ENCODE results near the gene SLC9A7. TPM values are rescaled to one million over a fixed set of nuclear protein-coding genes. Genes with fewer than 3 reads are reported as not detected.

The SLC9A7 gene
- total RNA-seq, 1 experiment from 2014 or later: 74.3 TPM

DNA sequence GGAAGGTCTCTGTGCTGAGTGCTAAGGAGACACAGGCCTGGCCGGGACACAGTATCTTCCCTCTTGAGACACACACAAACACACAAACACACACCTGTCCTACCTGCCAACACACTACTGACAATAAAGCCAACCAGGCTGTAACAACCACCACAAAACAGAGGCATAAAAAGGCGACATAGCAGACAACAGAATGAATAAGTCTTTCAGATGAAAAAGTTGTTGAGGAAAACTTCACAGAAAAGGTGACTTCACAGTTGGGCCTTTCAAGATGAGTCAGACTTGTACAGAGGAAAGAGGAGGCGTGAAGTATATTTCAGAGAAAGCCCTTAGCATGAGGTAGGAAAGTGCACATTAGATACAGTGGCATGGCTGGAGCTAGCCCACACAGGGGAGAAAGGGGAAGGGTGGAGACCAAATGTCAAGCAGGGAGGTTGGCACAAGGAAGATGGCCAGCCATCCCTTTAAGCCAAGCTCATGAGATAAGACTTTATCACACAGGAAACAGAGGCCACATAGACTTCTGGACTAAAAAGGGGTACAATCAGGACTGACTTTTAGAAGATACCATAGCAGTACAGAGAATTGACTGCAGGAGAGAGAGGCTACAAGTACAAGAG is 54.0 kb downstream of the SLC9A7 start:
- H3K4me3 ChIP-seq (ENCODE audit: low read length): no peak overlapping the region
- no peak overlapping the region for H3K4me2 ChIP-seq (ENCODE audit: low read length)
- H3K9me3 ChIP-seq (ENCODE audit: low read length): no peaks in the 10 kb centered on the region
- no peaks in the 10 kb centered on the region for H3F3A ChIP-seq (ENCODE audit: low read length, unreplicated experiment)
- H3K27me3 ChIP-seq (ENCODE audit: low read length): no peaks in the 10 kb centered on the region
- POLR2A ChIA-PET (ENCODE audit: unreplicated experiment): no interaction called here
- ATAC-seq (peak; percentile 31; the same call in 1 of the 2 replicates), DNase-seq (no peak)
- CTCF ChIA-PET: no interaction called here
- H3K79me2 ChIP-seq (ENCODE audit: low read length): peaks cover 93% of the 10 kb centered on the region
- intact Hi-C loops (cut with micrococcal nuclease): no loop called here
- H2AFZ ChIP-seq (ENCODE audit: low read length): no peak overlapping the region
- H3K27ac ChIP-seq (ENCODE audit: low read length): no peak overlapping the region
- no peaks in the 10 kb centered on the region; the same call in 1 of the 2 replicates for H3K36me3 ChIP-seq (ENCODE audit: low read depth, low read length)
- no TSS peak for BruUV-seq (replicated peaks)
- peaks cover 24% of the 10 kb centered on the region for H3K4me1 ChIP-seq (ENCODE audit: insufficient read depth, low read length)
- no peaks in the 10 kb centered on the region for H3K9me2 ChIP-seq (replicated peaks; ENCODE audit: low read length)
- H3K9ac ChIP-seq (ENCODE audit: low read length): no peak overlapping the region
- TF ChIP-seq CTCF (conservative IDR thresholded peaks at IDR 0.05; ENCODE audit: low read depth, low read length): no peak
- no peak for TF ChIP-seq EZH2 (IDR thresholded peaks at IDR 0.05; ENCODE audit: low read length, unreplicated experiment)
- no peak for TF ChIP-seq EZH2phosphoT487 (IDR thresholded peaks at IDR 0.05; ENCODE audit: borderline replicate concordance, low read length)
- peaks cover 15% of the 10 kb centered on the region for H4K20me1 ChIP-seq (ENCODE audit: low read length)

DNA sequence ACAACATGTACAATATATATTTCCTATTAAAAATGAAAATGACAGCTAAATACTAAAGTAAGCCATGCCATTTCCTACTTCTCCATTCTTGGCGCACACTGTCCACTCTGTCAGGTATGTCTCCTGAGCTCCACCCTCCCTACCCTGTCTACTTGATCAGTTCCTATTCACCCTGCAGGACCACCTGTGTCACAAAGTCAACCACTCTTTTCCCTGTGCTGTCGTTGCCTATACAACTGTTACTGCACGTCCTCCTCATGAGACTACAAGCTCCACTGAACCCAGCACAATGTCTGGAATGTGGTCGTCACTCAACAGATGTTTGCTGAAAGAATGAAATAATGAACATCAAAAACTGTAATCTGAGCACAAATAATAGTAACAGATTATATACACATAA is 54.9 kb downstream of the SLC9A7 start:
- ChIA-PET POLR2A (ENCODE audit: unreplicated experiment) (no interaction called here), CTCF (no interaction called here)
- Histone ChIP-seq H3K27me3 (ENCODE audit: low read length) (no peaks in the 10 kb centered on the region), H3K4me2 (ENCODE audit: low read length) (no peak overlapping the region), H3K9ac (ENCODE audit: low read length) (no peak overlapping the region), H3K4me1 (ENCODE audit: insufficient read depth, low read length) (peaks cover 20% of the 10 kb centered on the region), H3K9me2 (replicated peaks; ENCODE audit: low read length) (no peaks in the 10 kb centered on the region), H3K79me2 (ENCODE audit: low read length) (peaks cover 93% of the 10 kb centered on the region), H3K4me3 (ENCODE audit: low read length) (no peak overlapping the region), H3F3A (ENCODE audit: low read length, unreplicated experiment) (no peaks in the 10 kb centered on the region), H3K27ac (ENCODE audit: low read length) (no peak overlapping the region), H3K36me3 (ENCODE audit: low read depth, low read length) (no peaks in the 10 kb centered on the region; the same call in 1 of the 2 replicates), H4K20me1 (ENCODE audit: low read length) (peaks cover 15% of the 10 kb centered on the region), H3K9me3 (ENCODE audit: low read length) (no peaks in the 10 kb centered on the region), H2AFZ (ENCODE audit: low read length) (no peak overlapping the region)
- TF ChIP-seq EZH2 (IDR thresholded peaks at IDR 0.05; ENCODE audit: low read length, unreplicated experiment) (no peak), CTCF (conservative IDR thresholded peaks at IDR 0.05; ENCODE audit: low read depth, low read length) (no peak), EZH2phosphoT487 (IDR thresholded peaks at IDR 0.05; ENCODE audit: borderline replicate concordance, low read length) (no peak)
- ATAC-seq (no peak), DNase-seq (no peak)
- intact Hi-C loops (cut with micrococcal nuclease): no loop called here
- no TSS peak for BruUV-seq (replicated peaks)

DNA sequence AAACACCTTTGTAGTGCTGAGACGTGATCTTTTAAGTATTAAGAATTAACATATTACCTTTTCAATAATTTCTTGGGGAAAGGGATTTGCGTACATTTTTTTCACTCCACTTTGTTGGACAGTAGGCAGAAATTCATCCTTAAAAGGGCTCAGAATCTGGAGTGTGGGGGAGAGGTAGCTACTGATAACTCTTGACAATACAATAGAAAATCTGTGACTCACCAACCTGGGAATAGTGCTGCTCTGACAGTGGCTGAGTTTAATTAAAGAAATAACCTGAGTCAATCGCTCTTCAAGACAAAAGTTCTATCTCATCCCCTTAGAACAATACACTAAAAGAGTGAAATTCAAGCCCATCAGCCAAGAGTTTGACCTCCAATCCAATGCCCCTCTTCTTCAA is 60.2 kb downstream of the SLC9A7 start:
- ATAC-seq: no peak
- Histone ChIP-seq H3K9me3 (ENCODE audit: low read length) (no peaks in the 10 kb centered on the region), H3K9ac (ENCODE audit: low read length) (no peak overlapping the region), H3K27ac (ENCODE audit: low read length) (no peak overlapping the region), H2AFZ (ENCODE audit: low read length) (no peak overlapping the region), H3K9me2 (replicated peaks; ENCODE audit: low read length) (no peaks in the 10 kb centered on the region), H3K4me2 (ENCODE audit: low read length) (no peak overlapping the region), H3K4me1 (ENCODE audit: insufficient read depth, low read length) (no peaks in the 10 kb centered on the region), H3K79me2 (ENCODE audit: low read length) (peaks cover 68% of the 10 kb centered on the region), H3K4me3 (ENCODE audit: low read length) (no peak overlapping the region), H3K27me3 (ENCODE audit: low read length) (no peaks in the 10 kb centered on the region), H3F3A (ENCODE audit: low read length, unreplicated experiment) (no peaks in the 10 kb centered on the region), H3K36me3 (ENCODE audit: low read depth, low read length) (no peaks in the 10 kb centered on the region), H4K20me1 (ENCODE audit: low read length) (0 out of 2 replicates have a peak, but pooled peaks cover 5% of the 10 kb centered on the region)
- peak; percentile 15 for DNase-seq
- CTCF ChIA-PET: no interaction called here
- POLR2A ChIA-PET (ENCODE audit: unreplicated experiment): no interaction called here
- intact Hi-C loops (cut with micrococcal nuclease): no loop called here
- no TSS peak for BruUV-seq (replicated peaks)
- no peak for TF ChIP-seq CTCF (conservative IDR thresholded peaks at IDR 0.05; ENCODE audit: low read depth, low read length)
- TF ChIP-seq EZH2 (IDR thresholded peaks at IDR 0.05; ENCODE audit: low read length, unreplicated experiment): no peak
- no peak for TF ChIP-seq EZH2phosphoT487 (IDR thresholded peaks at IDR 0.05; ENCODE audit: borderline replicate concordance, low read length)

Data from PC-3 (cell line).